ENCODE data around the gene SLC25A21.

Gene SLC25A21

GRCh38 chr14:36784541-36784940 lies 387.9 kb downstream of the SLC25A21 start:
- TF ChIP-seq EP300 (IDR thresholded peaks at IDR 0.05; ENCODE audit: borderline replicate concordance) = no peak
- TF ChIP-seq CREB1 (IDR thresholded peaks at IDR 0.05; ENCODE audit: low read depth) = no peak
- TF ChIP-seq EGR1 (IDR thresholded peaks at IDR 0.05) = no peak
- TF ChIP-seq TCF12 (IDR thresholded peaks at IDR 0.05; ENCODE audit: low read depth) = no peak
- no peak for TF ChIP-seq USF1 (IDR thresholded peaks at IDR 0.05)
- TF ChIP-seq TEAD4 (IDR thresholded peaks at IDR 0.05) = no peak

GRCh38 chr14:36781897-36782296 lies 390.5 kb downstream of the SLC25A21 start:
- TF ChIP-seq YY1 (IDR thresholded peaks at IDR 0.05; ENCODE audit: low read depth) (no peak), CREB1 (IDR thresholded peaks at IDR 0.05; ENCODE audit: low read depth) (no peak), TAF1 (IDR thresholded peaks at IDR 0.05; ENCODE audit: low read depth) (no peak), NFIC (IDR thresholded peaks at IDR 0.05) (no peak), EGR1 (IDR thresholded peaks at IDR 0.05) (no peak), RAD21 (IDR thresholded peaks at IDR 0.05; ENCODE audit: low read depth) (no peak), EP300 (IDR thresholded peaks at IDR 0.05; ENCODE audit: borderline replicate concordance) (no peak), MAX (IDR thresholded peaks at IDR 0.05) (no peak), ZBTB7A (IDR thresholded peaks at IDR 0.05; ENCODE audit: low read depth) (no peak), TEAD4 (IDR thresholded peaks at IDR 0.05) (no peak), USF1 (IDR thresholded peaks at IDR 0.05) (no peak), TCF12 (IDR thresholded peaks at IDR 0.05; ENCODE audit: low read depth) (no peak), REST (IDR thresholded peaks at IDR 0.05; ENCODE audit: low read depth) (no peak), CEBPB (IDR thresholded peaks at IDR 0.05) (no peak), FOXM1 (IDR thresholded peaks at IDR 0.05; ENCODE audit: borderline replicate concordance, low read depth) (no peak)

- no peak for TF ChIP-seq TEAD4 (IDR thresholded peaks at IDR 0.05)
- TF ChIP-seq REST (IDR thresholded peaks at IDR 0.05; ENCODE audit: low read depth) = no peak
- no peak for TF ChIP-seq RAD21 (IDR thresholded peaks at IDR 0.05; ENCODE audit: low read depth)
- TF ChIP-seq YY1 (IDR thresholded peaks at IDR 0.05; ENCODE audit: low read depth) = no peak
- TF ChIP-seq EGR1 (IDR thresholded peaks at IDR 0.05) = no peak
- TF ChIP-seq TAF1 (IDR thresholded peaks at IDR 0.05; ENCODE audit: low read depth) = no peak
- TF ChIP-seq EP300 (IDR thresholded peaks at IDR 0.05; ENCODE audit: borderline replicate concordance) = no peak
- no peak for TF ChIP-seq ZBTB7A (IDR thresholded peaks at IDR 0.05; ENCODE audit: low read depth)
- TF ChIP-seq CREB1 (IDR thresholded peaks at IDR 0.05; ENCODE audit: low read depth) = no peak
- no peak for TF ChIP-seq TCF12 (IDR thresholded peaks at IDR 0.05; ENCODE audit: low read depth)
- TF ChIP-seq MAX (IDR thresholded peaks at IDR 0.05) = no peak
- no peak for TF ChIP-seq CEBPB (IDR thresholded peaks at IDR 0.05)
- no peak for TF ChIP-seq USF1 (IDR thresholded peaks at IDR 0.05)
- TF ChIP-seq NFIC (IDR thresholded peaks at IDR 0.05) = no peak
- TF ChIP-seq FOXM1 (IDR thresholded peaks at IDR 0.05; ENCODE audit: borderline replicate concordance, low read depth) = no peak
Measured at GRCh38 chr14:36773558-36773957, 398.8 kb downstream of the SLC25A21 start.

- no peak for TF ChIP-seq REST (IDR thresholded peaks at IDR 0.05; ENCODE audit: low read depth)
- TF ChIP-seq TAF1 (IDR thresholded peaks at IDR 0.05; ENCODE audit: low read depth) = no peak
- no peak for TF ChIP-seq USF1 (IDR thresholded peaks at IDR 0.05)
Measured at GRCh38 chr14:36773136-36773540, 399.3 kb downstream of the SLC25A21 start.
